Hair follicle dermal papilla cell (primary cell): Measurements from ENCODE around the gene EXOC3L2. TPM values are rescaled to one million over a fixed set of nuclear protein-coding genes. Genes with fewer than 3 reads are reported as not detected.

Experiments
- total RNA-seq: library from RNA; depleted of rRNA; stranded (reverse); fragments of >200 nt; gene quantifications from 2 replicates; pipeline ENCODE4 v1.2.3, GENCODE V29; 2012

The EXOC3L2 gene
- not detected in 2 replicates for total RNA-seq

DNA sequence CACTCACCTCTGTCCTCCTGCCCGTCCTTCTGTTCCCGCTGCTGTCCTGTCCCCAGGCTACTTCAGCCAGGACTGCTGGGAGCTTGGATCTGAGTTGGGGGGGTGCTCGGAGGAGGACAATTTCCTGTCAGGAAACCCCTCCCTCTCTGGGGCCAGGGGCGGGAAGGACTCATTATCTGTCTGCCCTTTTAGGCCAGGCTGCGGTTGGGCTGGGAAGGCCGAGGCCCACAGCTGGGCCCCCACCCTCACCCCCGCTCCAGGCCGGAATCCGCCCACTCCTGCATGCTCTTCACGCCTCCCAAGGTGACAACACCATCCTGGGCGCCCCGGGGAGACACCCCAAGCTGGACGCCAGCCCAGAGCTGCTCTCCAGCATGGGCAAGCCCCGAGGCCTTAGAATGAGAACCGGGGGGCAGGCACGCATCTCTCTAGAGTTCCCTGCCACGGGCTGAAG lies at the start of gene EXOC3L2:
Gene EXOC3L2 (minus strand): TSS at position 74 of the 454 bp plus-strand sequence. CDS start 6,362 bp downstream, outside the sequence.

DNA sequence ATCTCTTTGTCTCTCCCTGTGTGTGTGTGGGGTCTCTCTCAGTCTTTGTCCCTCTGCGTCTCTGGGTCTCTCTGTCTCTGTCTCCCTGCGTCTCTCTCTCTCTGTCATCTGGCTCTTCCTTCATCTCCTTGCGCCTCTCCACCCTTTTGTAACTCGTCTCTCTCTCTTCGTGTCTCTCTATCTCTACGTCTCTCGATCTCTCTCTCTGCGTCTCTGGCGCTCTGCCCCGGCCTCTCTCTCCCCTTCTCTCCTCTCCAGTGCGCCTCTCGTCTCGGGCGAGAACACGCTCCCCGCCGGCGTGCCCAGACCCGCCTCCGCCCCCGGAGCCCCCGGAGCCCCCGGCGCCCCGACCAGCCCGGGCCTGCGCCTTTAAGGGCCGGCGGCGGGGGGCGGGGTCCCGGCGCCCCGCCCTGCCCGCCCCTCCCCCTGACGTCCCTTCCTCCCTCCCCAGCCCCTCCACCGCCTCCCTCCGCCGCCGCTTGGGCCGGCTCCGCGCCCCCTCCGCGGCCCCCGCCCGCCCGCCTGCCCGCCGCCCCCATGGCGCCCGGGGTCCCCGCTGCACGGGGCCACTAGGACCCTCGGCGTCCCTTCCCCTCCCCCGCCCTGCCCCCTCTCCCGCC lies 5.7 kb upstream of the EXOC3L2 start, which contains the start of gene MARK4:
Gene MARK4 (plus strand): TSS at position 440 of the 620 bp plus-strand sequence. CDS start 318 bp downstream, outside the sequence.

DNA sequence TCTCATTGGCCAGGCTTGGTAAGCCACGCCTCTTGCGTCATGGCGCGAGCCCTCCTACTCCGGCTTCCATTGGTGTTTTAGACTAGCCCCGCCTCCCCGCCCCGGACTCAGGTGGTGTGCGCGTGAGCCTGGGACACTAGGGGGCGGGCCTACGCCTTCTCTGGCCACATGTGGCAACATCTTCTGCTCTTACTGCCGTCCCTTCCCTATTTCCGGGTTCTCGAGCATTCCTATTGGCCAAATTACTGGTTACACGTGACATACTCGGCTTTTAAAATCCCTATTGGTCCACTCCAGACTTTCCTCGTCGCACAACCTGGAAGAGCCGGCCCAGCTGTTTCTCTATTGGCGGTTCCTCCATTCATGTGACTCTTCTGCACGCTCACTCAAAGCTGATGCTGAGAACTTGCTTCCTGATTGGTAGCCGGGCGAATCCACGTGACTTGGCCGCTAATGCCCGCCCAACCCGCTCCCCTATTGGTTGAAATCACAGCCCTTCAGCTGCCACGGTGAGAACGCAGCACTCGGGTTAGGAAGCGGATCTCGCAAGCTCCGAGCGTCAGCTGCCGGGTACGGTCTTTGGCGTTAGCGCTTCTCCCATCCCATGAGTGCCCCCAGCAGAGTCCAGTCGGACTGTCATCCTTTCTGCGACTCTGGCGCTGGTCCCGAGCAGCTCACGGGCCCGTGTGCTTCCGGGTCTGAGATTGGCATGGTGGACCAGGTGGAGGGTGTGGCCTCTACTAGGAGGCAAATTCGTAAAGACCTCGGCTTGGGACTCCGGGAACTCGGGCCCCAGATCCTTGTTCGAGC lies 66.7 kb downstream of the EXOC3L2 start, which contains the start of gene BLOC1S3:
Gene BLOC1S3 (plus strand): TSS at position 523 of the 810 bp plus-strand sequence. CDS start 513 bp downstream, outside the sequence.

DNA sequence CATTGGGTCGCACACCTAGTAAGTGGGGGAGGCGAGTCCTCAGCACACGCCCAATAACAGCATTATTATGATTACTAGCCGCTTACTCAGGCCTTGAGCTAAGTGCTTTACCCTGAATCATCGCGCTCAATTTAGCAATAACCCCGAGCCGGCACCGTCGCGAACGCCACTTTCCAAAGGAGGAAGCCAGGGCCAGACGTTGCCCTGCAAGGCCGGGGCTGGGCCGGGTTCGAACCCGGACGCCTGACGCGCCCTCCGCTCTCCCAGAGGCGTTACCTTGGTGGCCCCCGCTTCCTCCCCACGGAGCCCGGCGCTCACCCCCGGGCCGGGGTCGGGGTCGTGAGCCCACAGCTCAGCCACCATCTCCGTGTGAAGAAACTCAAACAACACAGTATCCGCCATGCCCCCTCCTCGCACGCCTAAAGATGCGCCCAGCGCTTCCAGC lies 67.4 kb downstream of the EXOC3L2 start, which contains the start of gene TRAPPC6A:
Gene TRAPPC6A (minus strand): TSS at position 421 of the 445 bp plus-strand sequence. CDS start 19 bp downstream, at position 402.

Other genes starting within 250 kb of the EXOC3L2 start
- gene RELB, start 243.9 kb downstream of the EXOC3L2 start, total RNA-seq = 12.1 and 13.5 TPM in 2 replicates
- 20.9 and 33.2 TPM in 2 replicates for gene CLASRP, start 206.4 kb downstream of the EXOC3L2 start, total RNA-seq
- gene ZNF296, start 168.9 kb downstream of the EXOC3L2 start, total RNA-seq = 0.32 and 0.36 TPM in 2 replicates
- 14.9 and 15.4 TPM in 2 replicates for gene GEMIN7, start 166.1 kb downstream of the EXOC3L2 start, total RNA-seq
- gene PPP1R37, start 152.2 kb downstream of the EXOC3L2 start, total RNA-seq = 42.5 and 51.3 TPM in 2 replicates
- not detected in 2 replicates for gene NKPD1, start 84.4 kb downstream of the EXOC3L2 start, total RNA-seq
- 9.4 and 15.4 TPM in 2 replicates for gene TRAPPC6A, start 67.2 kb downstream of the EXOC3L2 start, total RNA-seq
- 7.2 and 7.6 TPM in 2 replicates for gene BLOC1S3, start 66.6 kb downstream of the EXOC3L2 start, total RNA-seq
- gene MARK4, start 5.9 kb upstream of the EXOC3L2 start, total RNA-seq = 18.6 and 23.5 TPM in 2 replicates
- not detected in 2 replicates for gene CKM, start 77.5 kb upstream of the EXOC3L2 start, total RNA-seq
- gene KLC3, start 95.3 kb upstream of the EXOC3L2 start, total RNA-seq = 0.32 TPM in 1 of 2 replicates, not detected in the other
- 56.0 and 56.3 TPM in 2 replicates for gene ERCC2, start 125.2 kb upstream of the EXOC3L2 start, total RNA-seq
- gene PPP1R13L, start 159.7 kb upstream of the EXOC3L2 start, total RNA-seq = 9.2 and 22.0 TPM in 2 replicates
- gene POLR1G, start 161.2 kb upstream of the EXOC3L2 start, total RNA-seq = 5.8 and 7.8 TPM in 2 replicates
- 94.6 and 95.7 TPM in 2 replicates for gene ERCC1, start 178.5 kb upstream of the EXOC3L2 start, total RNA-seq
- 1.3 and 2.9 TPM in 2 replicates for gene FOSB, start 222.6 kb upstream of the EXOC3L2 start, total RNA-seq